Fibroblast of lung (primary cell): ENCODE data around the gene AHCYL2. TPM values are rescaled to one million over a fixed set of nuclear protein-coding genes. Genes with fewer than 3 reads are reported as not detected.

ENCODE experiments used
- DNase-seq, 2 donors: peaks; one replicate each; pipeline versions ENCODE4 v3.0.0 to v3.0.0-alpha.2; 2010; ENCODE audit warnings: low read depth in 2 of 2
- H2AFZ ChIP-seq: 2 replicates; pipeline ENCODE4 v1.5.1; 2012; ENCODE audit warnings: low read length, control low read depth, inconsistent platforms
- H3K27ac ChIP-seq: 2 replicates; pipeline ENCODE4 v1.5.1; 2011; ENCODE audit warnings: low read length, control low read depth; ENCODE audit not compliant: insufficient read depth
- H3K27me3 ChIP-seq: 2 replicates; pipeline ENCODE4 v1.5.1; 2011; ENCODE audit warnings: mild to moderate bottlenecking, low read length; ENCODE audit not compliant: control insufficient read depth, insufficient read depth
- H3K36me3 ChIP-seq: 2 replicates; pipeline ENCODE4 v1.5.1; 2011; ENCODE audit warnings: low read length; ENCODE audit not compliant: control insufficient read depth, insufficient read depth
- H3K4me1 ChIP-seq: 2 replicates; pipeline ENCODE4 v1.5.1; 2011; ENCODE audit warnings: low read length; ENCODE audit not compliant: control insufficient read depth, insufficient read depth; ENCODE audit errors: extremely low read depth
- H3K4me2 ChIP-seq: 2 replicates; pipeline ENCODE4 v1.5.1; 2011; ENCODE audit warnings: low read length, control low read depth; ENCODE audit not compliant: insufficient read depth; ENCODE audit errors: extremely low read depth
- H3K4me3 ChIP-seq, 4 experiments: fragments of 200-600 bp in 1 of 4; sonication (generic) in 1 of 4; replicated peaks in 1 of 4; 2 replicates each; pipeline ENCODE4 v1.5.1; 2011 to 2016; ENCODE audit warnings: low read length in 4 of 4, low read depth in 3 of 4, mild to moderate bottlenecking in 3 of 4, control low read depth in 2 of 4, inconsistent platforms in 1 of 4, mixed read lengths in 1 of 4; ENCODE audit not compliant: insufficient read depth in 1 of 4; ENCODE audit errors: control extremely low read depth in 1 of 4
- H3K79me2 ChIP-seq: 2 replicates; pipeline ENCODE4 v1.5.1; 2012; ENCODE audit warnings: mild to moderate bottlenecking, low read length, inconsistent platforms; ENCODE audit not compliant: control insufficient read depth, insufficient read depth
- H3K9ac ChIP-seq: 2 replicates; pipeline ENCODE4 v1.5.1; 2011; ENCODE audit warnings: mild to moderate bottlenecking, low read length, control low read depth; ENCODE audit not compliant: insufficient read depth
- H3K9me3 ChIP-seq: 2 replicates; pipeline ENCODE4 v1.5.1; 2012; ENCODE audit warnings: low read depth, low read length; ENCODE audit not compliant: control insufficient read depth, insufficient read depth
- H4K20me1 ChIP-seq: 2 replicates; pipeline ENCODE4 v1.5.1; 2011; ENCODE audit warnings: low read length; ENCODE audit not compliant: control insufficient read depth, insufficient read depth; ENCODE audit errors: extremely low read depth
- EZH2 ChIP-seq: IDR thresholded peaks from 2 replicates; pipeline ENCODE4 v1.5.1; 2012; ENCODE audit warnings: low read length, control low read depth, mild to moderate bottlenecking; ENCODE audit errors: missing control alignments
- polyA plus RNA-seq, 2 donors: library from polyadenylated mRNA; depleted of rRNA in 1 of 2; stranded (reverse) in 1 of 2; unstranded in 1 of 2; fragments of >200 nt; gene quantifications; 2 replicates each; pipeline ENCODE4 v1.2.1, GENCODE V29; 2011 to 2012; ENCODE audit warnings: missing spikeins in 1 of 2
- total RNA-seq: library from RNA; depleted of rRNA; stranded (reverse); fragments of >200 nt; gene quantifications from 2 replicates; pipeline ENCODE4 v1.2.1, GENCODE V29; 2014
- TF ChIP-seq, protein P1 (sequence below), 2 donors: IDR thresholded peaks in 1 of 2; conservative IDR thresholded peaks in 1 of 2; 1 replicate in 1 of 2; 2 replicates in 1 of 2; pipeline ENCODE4 v1.5.1; 2011 to 2012; ENCODE audit warnings: low read length in 2 of 2, control low read depth in 1 of 2, inconsistent platforms in 1 of 2, low read depth in 1 of 2, mild to moderate bottlenecking in 1 of 2

The AHCYL2 gene
- total and polyA plus RNA-seq, 2 donors (not counting 1 experiment from before 2014, with no cell fraction given): 8.7 to 11.9 TPM

DNA sequence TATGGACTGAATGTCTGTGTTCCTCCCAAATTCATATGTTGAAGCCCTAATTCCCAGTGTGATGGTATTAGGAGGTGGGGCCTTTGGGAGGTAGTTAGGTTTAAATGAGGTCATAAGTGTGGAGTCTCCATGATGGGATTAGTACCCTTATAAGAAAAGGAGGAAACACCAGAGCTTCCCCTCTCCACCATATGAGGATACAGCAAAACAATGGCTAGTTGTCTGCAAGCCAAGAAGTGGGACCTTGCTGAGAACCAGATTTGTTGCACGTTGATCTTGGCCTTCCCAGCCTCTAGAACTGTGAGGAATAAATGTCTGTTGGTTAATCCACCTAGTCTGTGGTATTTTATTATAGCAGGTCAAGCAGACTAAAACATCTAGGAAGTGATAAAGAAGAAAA, 102.2 kb downstream of the AHCYL2 start:
- H3K27me3 ChIP-seq: no peaks in the 10 kb centered on the region
- no peaks in the 10 kb centered on the region for H3K36me3 ChIP-seq
- no peak for DNase-seq
- H3K79me2 ChIP-seq: no peaks in the 10 kb centered on the region
- TF ChIP-seq, protein P1, sequence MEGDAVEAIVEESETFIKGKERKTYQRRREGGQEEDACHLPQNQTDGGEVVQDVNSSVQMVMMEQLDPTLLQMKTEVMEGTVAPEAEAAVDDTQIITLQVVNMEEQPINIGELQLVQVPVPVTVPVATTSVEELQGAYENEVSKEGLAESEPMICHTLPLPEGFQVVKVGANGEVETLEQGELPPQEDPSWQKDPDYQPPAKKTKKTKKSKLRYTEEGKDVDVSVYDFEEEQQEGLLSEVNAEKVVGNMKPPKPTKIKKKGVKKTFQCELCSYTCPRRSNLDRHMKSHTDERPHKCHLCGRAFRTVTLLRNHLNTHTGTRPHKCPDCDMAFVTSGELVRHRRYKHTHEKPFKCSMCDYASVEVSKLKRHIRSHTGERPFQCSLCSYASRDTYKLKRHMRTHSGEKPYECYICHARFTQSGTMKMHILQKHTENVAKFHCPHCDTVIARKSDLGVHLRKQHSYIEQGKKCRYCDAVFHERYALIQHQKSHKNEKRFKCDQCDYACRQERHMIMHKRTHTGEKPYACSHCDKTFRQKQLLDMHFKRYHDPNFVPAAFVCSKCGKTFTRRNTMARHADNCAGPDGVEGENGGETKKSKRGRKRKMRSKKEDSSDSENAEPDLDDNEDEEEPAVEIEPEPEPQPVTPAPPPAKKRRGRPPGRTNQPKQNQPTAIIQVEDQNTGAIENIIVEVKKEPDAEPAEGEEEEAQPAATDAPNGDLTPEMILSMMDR (conservative IDR thresholded peaks at IDR 0.05 in 1 of 2, IDR thresholded peaks at IDR 0.05 in 1 of 2; ENCODE audit: low read depth in 1 of 2, low read length in 2 of 2): no peak
- TF ChIP-seq EZH2: no peak
- no peaks in the 10 kb centered on the region for H3K4me1 ChIP-seq
- no peaks in the 10 kb centered on the region for H3K9me3 ChIP-seq
- no peaks in the 10 kb centered on the region for H4K20me1 ChIP-seq
- H3K4me2 ChIP-seq: no peak overlapping the region
- no peak overlapping the region for H2AFZ ChIP-seq
- no peak overlapping the region for H3K27ac ChIP-seq
- H3K4me3 ChIP-seq: no peak overlapping the region
- H3K9ac ChIP-seq: no peak overlapping the region

DNA sequence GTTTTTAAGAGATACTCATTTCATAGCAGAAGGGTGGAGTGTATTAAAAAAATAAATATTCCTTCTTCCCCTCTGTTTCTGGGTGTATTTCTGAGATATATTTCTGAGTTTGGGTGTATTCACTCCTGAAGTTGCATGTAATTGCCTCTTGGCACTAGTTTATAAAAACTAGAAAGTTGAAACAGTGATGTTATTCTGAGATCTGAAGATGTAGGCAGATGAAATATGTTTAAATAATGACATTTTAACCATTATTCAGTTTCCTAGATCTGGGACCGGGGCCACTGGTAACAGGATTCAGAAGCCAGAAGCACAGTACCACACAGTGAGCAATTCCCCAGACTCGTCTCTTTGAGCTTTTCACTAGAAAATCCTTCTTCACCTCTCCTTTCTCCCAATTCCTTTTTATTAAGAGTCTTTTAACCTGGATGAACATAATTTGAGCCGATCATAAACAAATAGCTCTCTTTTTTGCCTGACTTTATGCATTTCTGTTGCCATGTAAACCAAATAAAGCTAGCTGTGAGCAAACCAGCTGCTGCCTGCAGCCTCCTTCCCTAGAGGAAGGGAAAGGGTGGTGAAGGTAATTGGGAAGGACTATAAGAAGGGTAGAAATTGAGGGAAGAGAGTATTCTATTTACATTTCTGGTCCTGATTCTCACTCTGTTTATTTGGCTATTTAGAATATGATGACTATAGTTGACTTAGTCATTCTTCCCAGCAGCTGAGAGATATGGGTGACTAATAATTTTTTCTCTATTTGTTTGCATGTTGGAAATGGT, 107.6 kb downstream of the AHCYL2 start:
- peak overlapping the region; percentile 88 for H3K27ac ChIP-seq
- no peaks in the 10 kb centered on the region for H3K9me3 ChIP-seq
- TF ChIP-seq, protein P1 (conservative IDR thresholded peaks at IDR 0.05 in 1 of 2, IDR thresholded peaks at IDR 0.05 in 1 of 2; ENCODE audit: low read depth in 1 of 2, low read length in 2 of 2): no peak
- no peak for TF ChIP-seq EZH2
- H3K4me1 ChIP-seq: peaks cover 5% of the 10 kb centered on the region
- H2AFZ ChIP-seq: no peak overlapping the region
- no peaks in the 10 kb centered on the region for H3K79me2 ChIP-seq
- DNase-seq: peak; percentile 68 to 83
- no peaks in the 10 kb centered on the region for H4K20me1 ChIP-seq
- H3K27me3 ChIP-seq: no peaks in the 10 kb centered on the region
- H3K36me3 ChIP-seq: no peaks in the 10 kb centered on the region
- H3K9ac ChIP-seq: peak overlapping the region; percentile 21
- H3K4me2 ChIP-seq: peak overlapping the region; percentile 72
- peak overlapping the region in 3 of 4 experiments; percentile 10 to 32 (median 13) for H3K4me3 ChIP-seq

DNA sequence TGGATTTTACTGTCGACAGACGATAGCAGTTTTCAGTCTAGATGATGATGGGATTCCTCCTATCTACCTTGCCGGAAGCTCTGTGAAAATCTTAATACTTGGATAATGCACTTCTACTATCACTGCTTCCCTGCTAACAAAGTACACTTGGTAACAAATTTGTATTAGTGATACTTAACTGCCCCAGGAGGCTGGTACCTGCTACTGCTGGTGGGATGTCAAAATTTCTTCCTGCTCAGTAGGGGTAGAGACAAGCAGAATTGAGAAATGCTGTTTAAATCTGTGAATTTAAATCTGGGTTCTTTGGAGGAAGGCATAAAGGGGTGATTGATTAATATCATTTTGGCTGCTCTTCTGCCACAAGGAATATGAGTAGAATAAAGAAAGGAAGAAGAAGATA, 109.6 kb downstream of the AHCYL2 start:
- H2AFZ ChIP-seq: no peak overlapping the region
- H3K36me3 ChIP-seq: no peaks in the 10 kb centered on the region
- no peak for DNase-seq
- no peak overlapping the region for H3K4me3 ChIP-seq
- peaks cover 5% of the 10 kb centered on the region for H3K4me1 ChIP-seq
- no peak overlapping the region for H3K9ac ChIP-seq
- TF ChIP-seq, protein P1 (conservative IDR thresholded peaks at IDR 0.05 in 1 of 2, IDR thresholded peaks at IDR 0.05 in 1 of 2; ENCODE audit: low read depth in 1 of 2, low read length in 2 of 2): no peak
- no peak for TF ChIP-seq EZH2
- H3K27me3 ChIP-seq: no peaks in the 10 kb centered on the region
- H3K27ac ChIP-seq: no peak overlapping the region
- no peaks in the 10 kb centered on the region for H4K20me1 ChIP-seq
- H3K9me3 ChIP-seq: no peaks in the 10 kb centered on the region
- H3K79me2 ChIP-seq: no peaks in the 10 kb centered on the region
- no peak overlapping the region for H3K4me2 ChIP-seq
